Stimulated activated CD8-positive, alpha-beta memory T cell treated with anti-CD3 and anti-CD28 coated beads, Interleukin-15, amount 100 ng/mL, for 24 hours (primary cell): ENCODE data around the gene SMAD3.

Source experiments
- DNase-seq: peaks from one replicate; pipeline ENCODE4 v3.0.0-alpha.2; 2020; ENCODE audit warnings: low read depth

SMAD3 gene

DNA sequence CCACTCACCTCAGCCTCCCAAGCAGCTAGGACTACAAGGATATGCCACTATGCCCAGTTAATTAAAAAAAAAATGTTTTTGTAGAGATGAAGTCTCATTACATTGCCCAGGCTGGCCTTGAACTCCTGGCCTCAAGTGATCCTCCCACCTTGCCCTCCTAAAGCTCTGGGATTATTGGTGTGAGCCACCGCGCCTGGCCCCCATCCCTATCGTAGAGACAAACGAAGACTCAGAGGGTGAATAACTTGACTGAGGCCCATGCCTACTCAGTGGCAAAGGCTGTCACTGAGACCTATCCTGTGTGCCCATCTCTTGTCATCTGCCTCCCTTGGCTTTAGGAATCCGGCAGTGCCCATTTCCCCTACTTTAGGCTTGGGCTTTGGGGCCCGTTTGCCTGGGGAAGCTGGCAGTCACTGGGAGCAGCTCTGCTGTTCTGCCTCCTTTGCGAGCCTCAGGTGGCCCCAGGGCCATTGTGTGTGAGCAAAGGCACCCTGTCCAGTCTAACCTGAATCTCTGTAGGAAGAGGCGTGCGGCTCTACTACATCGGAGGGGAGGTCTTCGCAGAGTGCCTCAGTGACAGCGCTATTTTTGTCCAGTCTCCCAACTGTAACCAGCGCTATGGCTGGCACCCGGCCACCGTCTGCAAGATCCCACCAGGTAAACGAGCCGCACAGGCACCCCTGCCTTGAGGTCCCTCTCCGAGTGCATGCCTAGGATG is 119.0 kb downstream of the SMAD3 start:
- DNase-seq: no peak

DNA sequence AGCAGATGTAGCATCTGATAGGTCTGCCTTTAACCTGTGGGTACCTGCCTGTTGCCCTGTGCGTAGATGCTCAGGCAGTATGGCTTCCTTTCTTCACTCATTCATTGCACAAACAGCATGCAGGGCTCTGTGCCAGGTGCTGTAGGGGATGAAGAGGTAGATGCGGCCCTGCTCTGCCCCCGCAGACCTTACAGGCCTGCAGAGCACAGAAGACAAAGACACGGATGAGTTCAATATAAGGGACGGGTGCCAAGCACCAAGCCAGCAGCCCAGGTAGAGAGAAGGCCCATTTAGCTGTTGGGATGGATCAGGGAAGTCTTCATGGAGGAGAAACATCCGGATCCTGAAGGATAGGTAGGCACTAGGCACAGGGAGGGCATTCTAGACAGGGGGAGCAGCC is 119.6 kb downstream of the SMAD3 start:
- no peak for DNase-seq

DNA sequence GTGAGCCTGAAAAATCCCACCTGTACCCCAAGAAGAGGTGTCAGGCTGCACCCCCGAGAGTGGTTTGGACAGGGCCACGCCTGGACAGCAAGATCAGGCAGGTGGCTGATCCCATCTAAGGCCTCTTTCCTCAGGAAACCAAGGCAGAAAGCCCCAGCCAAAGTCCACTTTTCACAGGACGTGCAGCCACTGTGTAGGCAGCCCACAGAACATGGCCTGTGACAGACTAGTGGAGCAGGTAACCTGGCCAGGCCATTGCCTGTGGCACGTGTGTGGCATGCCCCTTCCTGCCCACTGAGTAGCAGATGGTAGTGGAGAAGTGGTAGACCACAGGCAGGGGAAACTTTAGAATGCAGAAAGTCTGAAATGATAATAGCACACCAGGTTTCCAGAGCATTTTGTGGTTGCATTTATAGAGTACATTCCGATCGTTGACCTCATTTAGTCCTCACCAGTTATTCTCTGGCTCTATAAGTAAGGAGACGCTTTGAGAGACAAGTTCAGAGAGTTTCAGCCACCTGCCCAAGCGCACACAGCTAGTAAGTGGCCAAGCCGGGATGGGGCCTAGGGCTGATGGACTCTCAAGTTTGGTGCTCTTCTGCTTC is 120.3 kb downstream of the SMAD3 start:
- DNase-seq: no peak

DNA sequence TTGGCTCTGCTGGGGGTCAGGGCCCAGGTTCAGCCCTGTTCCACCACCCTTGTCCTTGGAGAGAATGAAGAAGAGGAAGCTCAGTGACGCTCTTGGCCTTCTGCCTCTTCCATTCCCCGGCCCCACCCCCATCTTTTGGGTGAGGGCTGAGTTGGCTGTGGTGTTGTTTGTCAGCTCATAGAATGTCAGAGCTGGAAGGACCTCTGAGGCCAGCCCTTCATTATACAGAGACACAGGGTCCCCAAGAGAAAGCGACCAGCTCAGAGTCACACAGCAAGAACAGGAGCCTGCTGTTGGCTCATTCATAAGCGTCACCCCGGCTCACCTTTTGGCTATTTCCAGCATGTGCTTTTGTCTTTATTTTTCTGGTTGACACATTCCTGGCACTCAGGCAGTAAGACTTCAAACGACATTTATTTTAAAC is 120.8 kb downstream of the SMAD3 start:
- DNase-seq: no peak

DNA sequence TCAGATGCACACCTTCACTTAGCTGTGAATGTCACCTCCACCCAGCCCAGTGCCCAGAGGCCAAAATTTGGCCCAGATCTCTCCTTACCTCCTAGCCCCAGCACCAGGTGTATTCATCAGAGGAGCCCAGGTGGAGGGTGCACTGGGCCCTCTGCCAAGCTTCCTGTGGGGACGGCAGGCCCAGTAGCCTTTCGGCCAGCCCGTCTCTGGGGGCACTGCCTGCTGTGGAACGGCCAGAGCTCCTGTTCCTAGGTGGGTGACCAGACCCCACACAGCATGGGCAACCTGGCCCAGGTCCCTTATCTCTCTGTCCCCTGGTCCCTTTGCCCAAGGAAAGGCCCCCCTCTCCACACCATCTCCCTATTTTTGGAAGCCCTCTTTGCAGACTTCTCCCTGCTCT is 121.3 kb downstream of the SMAD3 start:
- DNase-seq: no peak

DNA sequence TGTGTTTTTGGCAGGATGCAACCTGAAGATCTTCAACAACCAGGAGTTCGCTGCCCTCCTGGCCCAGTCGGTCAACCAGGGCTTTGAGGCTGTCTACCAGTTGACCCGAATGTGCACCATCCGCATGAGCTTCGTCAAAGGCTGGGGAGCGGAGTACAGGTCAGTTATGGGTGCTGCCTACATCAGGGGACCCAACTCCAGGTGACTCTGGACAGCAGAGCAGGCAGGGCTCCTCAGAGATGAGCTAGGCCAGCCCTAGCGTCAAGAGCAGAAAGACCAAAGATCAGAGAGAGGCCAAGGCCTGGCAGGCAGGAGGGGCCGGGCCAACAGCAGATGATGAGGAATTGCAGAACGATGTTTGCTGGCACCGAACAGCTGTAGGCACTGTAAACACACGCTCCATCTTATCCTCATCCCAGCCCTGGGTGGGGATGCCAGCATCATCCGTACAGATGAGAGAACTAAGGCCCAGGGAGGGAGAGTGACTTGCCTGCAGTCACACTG is 122.0 kb downstream of the SMAD3 start:
- DNase-seq: no peak

DNA sequence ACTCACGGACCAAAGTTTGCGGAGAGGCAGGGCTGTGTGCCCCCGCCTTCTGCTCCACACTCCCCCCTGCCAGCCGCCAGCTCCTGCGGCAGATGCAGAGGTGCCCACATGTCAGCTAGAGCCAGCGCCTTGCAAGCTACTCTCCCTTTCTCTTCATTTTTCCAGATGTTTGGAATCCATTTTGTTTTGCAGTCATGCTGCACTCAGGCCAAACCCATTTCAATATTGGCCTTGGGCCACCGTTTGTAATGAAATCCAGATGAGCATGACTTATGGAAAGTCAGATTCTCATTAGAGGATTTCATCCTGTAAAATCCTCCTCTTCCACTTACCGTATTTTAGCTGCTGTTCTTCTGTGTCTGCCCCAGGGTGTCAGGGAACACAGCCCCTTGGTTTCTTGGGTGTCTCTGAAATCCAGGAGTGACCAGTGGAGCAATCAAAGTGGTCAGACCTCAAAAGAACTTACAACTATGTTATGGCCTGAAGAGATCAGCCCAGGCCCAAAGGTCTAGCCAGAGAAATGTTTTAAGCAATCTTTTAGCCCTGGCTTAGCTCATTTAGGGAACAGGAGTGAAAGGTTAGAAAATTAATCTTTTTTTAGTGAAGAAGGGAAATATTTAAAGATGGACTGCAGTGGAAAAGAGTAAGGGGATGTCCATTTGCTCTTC is 123.3 kb downstream of the SMAD3 start:
- DNase-seq: no peak

DNA sequence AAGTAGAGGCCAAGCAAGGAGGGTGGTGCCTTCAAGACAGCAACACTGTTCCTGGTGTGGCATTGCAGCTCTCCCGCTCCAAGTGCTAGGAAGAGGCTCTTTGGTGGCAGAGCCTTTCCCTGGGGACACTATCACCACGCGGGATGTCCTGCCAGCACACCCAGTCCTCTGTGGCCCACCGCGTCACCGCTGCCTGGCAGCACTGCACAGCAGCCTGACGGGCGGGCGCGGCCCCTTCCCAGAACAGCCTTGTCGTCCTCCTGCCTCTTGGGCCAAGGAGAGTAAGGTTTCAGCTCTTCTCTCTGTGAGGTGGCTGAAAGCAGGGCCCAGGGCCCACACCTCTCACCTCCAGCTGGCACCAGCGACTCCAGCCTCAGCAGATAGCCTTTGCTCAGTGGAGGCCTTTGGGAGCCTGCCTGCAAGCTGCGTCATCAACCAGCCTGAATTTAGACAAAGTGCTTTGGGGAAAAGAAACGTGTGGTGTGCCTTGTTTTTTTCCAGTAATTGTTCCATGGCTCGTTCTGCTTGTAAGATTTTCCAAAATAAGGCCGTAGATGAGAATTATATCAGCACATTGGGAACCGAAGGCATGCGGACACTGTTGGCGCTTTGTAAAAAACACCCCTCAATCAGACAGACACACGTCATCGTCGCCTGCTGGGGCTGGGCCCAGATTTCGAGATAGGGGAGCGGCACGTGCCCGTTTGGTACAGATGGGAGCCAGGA is 124.1 kb downstream of the SMAD3 start:
- DNase-seq: no peak

DNA sequence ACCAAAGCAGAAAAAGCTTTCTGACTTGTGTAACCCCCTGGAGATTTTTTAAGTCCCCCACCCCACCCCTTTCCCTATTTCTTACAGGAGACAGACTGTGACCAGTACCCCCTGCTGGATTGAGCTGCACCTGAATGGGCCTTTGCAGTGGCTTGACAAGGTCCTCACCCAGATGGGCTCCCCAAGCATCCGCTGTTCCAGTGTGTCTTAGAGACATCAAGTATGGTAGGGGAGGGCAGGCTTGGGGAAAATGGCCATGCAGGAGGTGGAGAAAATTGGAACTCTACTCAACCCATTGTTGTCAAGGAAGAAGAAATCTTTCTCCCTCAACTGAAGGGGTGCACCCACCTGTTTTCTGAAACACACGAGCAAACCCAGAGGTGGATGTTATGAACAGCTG is 124.9 kb downstream of the SMAD3 start:
- DNase-seq: no peak

DNA sequence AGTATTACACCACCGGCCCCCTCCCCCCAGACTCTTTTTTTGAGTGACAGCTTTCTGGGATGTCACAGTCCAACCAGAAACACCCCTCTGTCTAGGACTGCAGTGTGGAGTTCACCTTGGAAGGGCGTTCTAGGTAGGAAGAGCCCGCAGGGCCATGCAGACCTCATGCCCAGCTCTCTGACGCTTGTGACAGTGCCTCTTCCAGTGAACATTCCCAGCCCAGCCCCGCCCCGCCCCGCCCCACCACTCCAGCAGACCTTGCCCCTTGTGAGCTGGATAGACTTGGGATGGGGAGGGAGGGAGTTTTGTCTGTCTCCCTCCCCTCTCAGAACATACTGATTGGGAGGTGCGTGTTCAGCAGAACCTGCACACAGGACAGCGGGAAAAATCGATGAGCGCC is 125.4 kb downstream of the SMAD3 start:
- no peak for DNase-seq

DNA sequence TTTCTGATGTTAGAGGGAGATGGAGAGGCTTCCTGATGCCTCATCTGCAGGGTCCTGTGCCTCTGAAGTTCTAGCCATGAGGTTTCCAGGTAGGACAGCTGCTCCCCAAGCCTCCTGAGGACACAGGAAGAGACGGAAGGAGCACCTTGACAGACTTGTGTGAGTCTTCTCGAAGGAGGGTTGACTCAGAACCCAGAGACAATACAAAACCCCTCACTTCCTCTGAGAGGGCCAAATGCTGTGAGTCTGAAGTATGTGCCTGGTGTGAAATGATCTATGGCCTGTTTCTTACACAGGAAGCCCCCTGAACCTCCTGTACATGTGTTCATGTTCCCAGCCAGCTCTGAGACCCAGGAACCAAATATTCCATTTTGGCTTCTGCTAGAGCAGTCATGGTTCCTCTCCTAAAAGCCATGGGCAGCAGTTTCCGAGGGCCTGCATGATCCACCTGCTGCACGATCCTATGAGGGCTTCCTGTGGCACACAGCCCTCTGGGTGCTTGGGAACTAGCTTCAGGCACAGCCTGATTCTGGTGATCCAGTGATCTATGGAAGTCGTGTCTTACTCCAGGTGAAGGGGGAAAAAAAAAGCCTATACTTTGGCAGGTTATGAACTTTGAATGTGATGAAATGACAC is 126.9 kb downstream of the SMAD3 start:
- DNase-seq: no peak

DNA sequence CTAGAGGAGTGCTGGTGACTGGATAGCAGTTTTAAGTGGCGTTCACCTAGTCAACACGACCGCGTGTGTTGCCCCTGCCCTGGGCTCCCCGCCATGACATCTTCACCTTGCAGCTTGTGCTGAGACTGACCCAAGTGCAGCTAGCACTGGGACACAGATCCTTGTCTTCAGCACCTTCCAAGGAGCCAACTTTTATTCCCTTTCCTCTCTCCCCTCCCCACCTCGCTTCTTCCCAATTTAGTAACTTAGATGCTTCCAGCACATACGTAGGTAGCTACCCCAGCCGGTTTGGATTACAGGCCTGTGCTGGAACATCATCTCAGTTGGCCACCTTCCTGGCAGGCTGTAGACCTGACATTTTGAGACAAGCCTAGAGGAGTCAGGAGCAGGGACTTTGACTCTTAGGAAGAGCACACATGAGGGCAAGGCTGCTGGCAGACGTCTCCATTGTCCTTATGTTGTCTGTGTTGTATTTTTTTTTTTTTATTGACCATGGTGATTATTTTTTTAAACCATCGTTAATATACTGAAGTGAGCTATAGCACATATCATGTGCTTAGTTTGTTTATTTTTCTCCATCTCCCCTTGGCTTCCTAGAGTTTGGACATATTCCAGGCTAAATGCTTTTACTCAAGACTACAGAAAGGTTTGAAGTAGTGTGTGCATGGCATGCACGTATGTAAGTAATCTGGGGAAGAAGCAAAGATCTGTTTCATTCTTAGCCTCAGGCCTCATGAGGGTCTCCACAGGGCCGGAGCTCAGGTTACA is 128.0 kb downstream of the SMAD3 start:
- no peak for DNase-seq

DNA sequence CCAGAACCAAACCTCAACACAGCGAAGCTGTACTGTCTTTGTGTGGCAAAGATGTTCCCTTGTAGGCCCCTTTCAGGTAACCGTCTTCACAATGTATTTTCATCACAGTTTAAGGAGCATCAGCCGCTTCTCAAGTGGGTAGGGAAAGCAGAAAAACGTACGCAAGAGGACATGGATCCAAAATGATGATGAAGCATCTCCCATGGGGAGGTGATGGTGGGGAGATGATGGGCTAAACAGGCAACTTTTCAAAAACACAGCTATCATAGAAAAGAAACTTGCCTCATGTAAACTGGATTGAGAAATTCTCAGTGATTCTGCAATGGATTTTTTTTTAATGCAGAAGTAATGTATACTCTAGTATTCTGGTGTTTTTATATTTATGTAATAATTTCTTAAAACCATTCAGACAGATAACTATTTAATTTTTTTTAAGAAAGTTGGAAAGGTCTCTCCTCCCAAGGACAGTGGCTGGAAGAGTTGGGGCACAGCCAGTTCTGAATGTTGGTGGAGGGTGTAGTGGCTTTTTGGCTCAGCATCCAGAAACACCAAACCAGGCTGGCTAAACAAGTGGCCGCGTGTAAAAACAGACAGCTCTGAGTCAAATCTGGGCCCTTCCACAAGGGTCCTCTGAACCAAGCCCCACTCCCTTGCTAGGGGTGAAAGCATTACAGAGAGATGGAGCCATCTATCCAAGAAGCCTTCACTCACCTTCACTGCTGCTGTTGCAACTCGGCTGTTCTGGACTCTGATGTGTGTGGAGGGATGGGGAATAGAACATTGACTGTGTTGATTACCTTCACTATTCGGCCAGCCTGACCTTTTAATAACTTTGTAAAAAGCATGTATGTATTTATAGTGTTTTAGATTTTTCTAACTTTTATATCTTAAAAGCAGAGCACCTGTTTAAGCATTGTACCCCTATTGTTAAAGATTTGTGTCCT is 129.0 kb downstream of the SMAD3 start:
- DNase-seq: no peak

DNA sequence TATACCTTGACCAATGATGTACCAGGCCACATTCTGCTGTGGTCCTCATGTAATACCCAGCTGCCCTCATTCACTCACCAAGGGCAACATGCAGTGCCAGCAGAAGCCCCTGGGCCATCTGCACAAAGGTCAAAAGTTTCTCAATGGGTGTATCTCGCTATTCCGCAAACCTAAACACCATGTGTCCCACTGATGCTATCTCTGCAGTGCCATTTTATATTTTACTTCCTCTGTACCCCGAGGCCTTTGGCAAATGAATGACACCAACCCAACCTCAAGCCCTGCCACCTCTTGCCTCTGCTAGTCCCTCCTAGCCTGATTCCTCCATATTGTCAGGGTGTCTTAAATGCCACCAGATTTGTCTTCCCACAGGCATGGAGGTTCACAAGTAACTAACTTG is 129.9 kb downstream of the SMAD3 start:
- DNase-seq: no peak

DNA sequence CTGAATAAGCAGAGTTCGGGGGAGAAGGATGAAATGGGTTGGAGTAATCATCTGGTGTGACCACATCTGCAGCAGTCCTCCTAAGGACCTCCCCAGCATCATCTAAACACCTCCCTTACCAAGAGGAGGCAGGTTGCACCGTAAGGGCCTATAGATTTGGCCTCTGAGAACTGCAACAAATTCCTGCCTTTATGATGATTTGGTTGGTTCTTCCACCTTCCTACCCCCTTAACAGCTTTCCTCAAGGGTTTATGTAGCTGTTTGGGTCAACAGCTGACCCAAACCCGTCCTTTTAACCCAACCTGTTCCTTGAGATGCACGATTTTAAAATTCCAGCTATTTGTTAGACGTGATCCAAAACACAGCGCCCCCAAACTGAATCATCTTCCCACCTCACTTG is 130.8 kb downstream of the SMAD3 start:
- no peak for DNase-seq

DNA sequence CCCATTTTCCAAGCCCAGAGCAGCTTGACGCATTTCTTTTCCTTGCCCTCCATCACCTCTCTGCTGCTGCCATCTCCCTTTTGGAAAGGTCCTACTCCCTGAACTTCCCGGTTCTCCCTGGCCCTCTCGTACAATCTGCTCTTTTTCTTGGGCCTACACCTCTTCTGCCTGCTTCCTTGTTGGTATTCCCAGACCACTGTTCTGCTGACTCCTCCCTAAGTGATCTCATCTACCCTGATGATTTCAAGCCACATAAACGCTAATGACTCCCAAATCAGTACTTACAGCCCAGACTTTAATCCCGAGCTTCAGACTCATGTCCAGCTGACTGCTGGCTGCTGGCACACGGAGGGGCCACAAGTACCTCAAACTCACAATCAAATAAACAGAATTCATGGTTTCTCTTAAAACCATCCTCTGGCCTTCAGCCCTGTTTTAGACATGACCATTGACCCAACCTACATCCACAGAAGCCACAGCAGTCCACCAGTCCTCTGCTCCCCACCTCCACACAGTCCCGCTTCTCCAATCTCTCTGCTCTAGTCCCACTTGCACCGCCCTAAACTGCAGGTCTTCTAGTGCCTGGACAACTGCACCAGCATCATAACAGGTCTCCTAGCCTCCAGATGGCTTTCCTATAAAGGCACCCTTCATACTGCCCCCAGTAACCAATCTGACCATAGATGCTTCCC is 131.4 kb downstream of the SMAD3 start:
- DNase-seq: no peak

DNA sequence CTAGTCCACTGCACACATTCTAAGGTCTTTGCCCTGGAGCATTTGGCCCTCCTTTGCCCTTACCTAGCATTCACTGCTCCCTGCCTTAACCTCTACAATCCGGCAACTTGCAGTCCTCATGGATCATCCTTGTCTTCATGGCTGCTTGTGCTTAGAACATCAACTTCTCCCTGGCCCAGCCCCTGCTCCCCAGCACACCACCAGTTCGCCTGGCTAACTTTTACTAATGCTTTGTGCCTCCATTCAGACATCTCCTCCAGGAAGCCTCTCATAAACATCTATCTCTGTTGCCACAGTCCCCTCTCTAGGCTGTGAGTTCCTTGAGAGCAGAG is 131.9 kb downstream of the SMAD3 start:
- no peak for DNase-seq

DNA sequence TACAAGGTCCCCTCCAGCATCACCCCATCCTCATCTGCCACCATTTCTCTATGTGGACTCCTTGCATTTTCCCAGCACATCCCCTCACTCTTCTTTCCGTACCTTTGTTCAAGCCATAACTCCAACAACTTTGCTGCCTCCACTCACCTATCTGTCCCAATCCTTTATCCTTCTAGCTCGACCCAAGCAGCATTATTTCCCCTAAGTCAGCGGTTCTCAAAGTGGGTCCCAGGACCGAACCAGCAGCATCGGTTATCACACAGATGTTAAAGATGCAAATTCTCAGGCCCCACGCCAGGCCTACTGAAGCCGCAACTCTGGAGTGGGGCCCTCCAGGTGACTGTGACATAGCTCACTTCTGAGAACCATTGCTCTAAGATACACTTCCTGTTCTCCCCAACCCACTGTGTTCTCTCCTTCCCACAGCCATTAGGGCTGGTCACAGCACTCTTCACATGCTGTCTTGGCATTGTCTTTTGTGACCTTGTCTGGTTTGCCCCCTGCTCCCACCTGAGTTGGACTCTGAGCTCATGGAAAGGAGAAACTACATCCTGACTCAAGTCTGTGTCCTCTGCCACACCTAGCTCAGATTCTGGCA is 132.9 kb downstream of the SMAD3 start:
- DNase-seq: no peak

DNA sequence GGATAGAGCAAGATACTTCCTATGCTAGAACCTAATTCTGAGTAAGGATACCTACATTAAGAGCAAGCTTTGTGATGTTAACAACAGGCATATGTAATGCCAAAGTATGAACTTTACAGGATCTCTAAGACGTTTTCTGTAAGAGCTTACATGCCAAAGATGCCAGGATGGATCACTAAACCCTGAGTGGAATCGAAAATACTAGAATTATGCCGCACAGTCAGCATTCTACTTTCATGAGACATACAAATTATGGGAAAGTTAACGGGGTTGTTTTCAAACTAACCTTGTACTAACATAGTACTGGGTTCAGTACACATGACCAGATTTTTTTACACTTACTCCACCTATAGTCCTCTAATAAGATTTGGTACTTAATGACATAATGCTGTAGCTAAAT is 134.0 kb downstream of the SMAD3 start:
- DNase-seq: no peak
